Spleen (tissue), 11 donors: Measurements from ENCODE around the gene ERN2. TPM values are rescaled to one million over a fixed set of nuclear protein-coding genes. Genes with fewer than 3 reads are reported as not detected.

Experiments
- DNase-seq: peaks from one replicate; pipeline ENCODE4 v3.0.0-alpha.2; 2020
- H3K27ac ChIP-seq, 8 donors: fragments of 200-600 bp; sonication (generic) in 7 of 8; 1 replicate in 4 of 8; 2 replicates in 4 of 8; pipeline versions ENCODE4 v1.5.0 to v1.8.0; 2016 to 2021; ENCODE audit warnings: inconsistent platforms in 4 of 8, mild to moderate bottlenecking in 4 of 8, moderate library complexity in 1 of 8
- H3K27me3 ChIP-seq, 7 donors: fragments of 200-600 bp; sonication (generic) in 6 of 7; replicated peaks in 1 of 7; 1 replicate in 4 of 7; 2 replicates in 3 of 7; pipeline versions ENCODE4 v1.5.0 to v1.8.0; 2016 to 2021; ENCODE audit warnings: inconsistent platforms in 3 of 7, mild to moderate bottlenecking in 1 of 7
- H3K36me3 ChIP-seq, 6 donors: fragments of 200-600 bp; sonication (generic) in 5 of 6; 1 replicate in 4 of 6; 2 replicates in 2 of 6; pipeline versions ENCODE4 v1.5.0 to v1.8.0; 2016 to 2021; ENCODE audit warnings: inconsistent platforms in 2 of 6
- H3K4me1 ChIP-seq, 6 donors: fragments of 200-600 bp; sonication (generic) in 5 of 6; 1 replicate in 3 of 6; 2 replicates in 3 of 6; pipeline versions ENCODE4 v1.5.0 to v1.8.0; 2016 to 2021; ENCODE audit warnings: inconsistent platforms in 3 of 6
- H3K4me3 ChIP-seq, 8 donors: fragments of 200-600 bp; sonication (generic) in 7 of 8; 1 replicate in 4 of 8; 2 replicates in 4 of 8; pipeline versions ENCODE4 v1.5.0 to v1.8.0; 2016 to 2021; ENCODE audit warnings: inconsistent platforms in 4 of 8, mild to moderate bottlenecking in 4 of 8, moderate library complexity in 2 of 8
- H3K9me3 ChIP-seq, 8 donors: fragments of 200-600 bp; sonication (generic) in 7 of 8; 1 replicate in 4 of 8; 2 replicates in 4 of 8; pipeline versions ENCODE4 v1.5.0 to v1.8.0; 2016 to 2021; ENCODE audit warnings: inconsistent platforms in 4 of 8
- CTCF ChIP-seq, 11 experiments: fragments of 200-600 bp in 7 of 11; fragments of 450-650 bp in 4 of 11; sonication (generic) in 4 of 11; IDR thresholded peaks in 8 of 11; conservative IDR thresholded peaks in 3 of 11; 1 replicate in 7 of 11; 2 replicates in 4 of 11; pipeline versions ENCODE4 v1.4.0 to v1.8.0; 2016 to 2021; ENCODE audit warnings: antibody characterized with exemption in 11 of 11, inconsistent platforms in 4 of 11, mild to moderate bottlenecking in 1 of 11
- POLR2A ChIP-seq, 3 donors: fragments of 450-650 bp; IDR thresholded peaks; one replicate each; pipeline ENCODE4 v1.5.1; 2017; ENCODE audit warnings: antibody characterized with exemption in 3 of 3, mild to moderate bottlenecking in 1 of 3
- POLR2AphosphoS5 ChIP-seq, 3 donors: sonication (generic); formaldehyde crosslinking; IDR thresholded peaks; one replicate each; pipeline ENCODE4 v1.5.1; 2017; ENCODE audit warnings: antibody characterized with exemption in 3 of 3
- WGBS, 5 donors: extraction: QIAGEN DNeasy Blood & Tissue Kit in 3 of 5; methylation state at CpG; one replicate each; pipeline versions ENCODE4 v1.1.5 to v1.1.7; 2013 to 2018; 5-methylcytosine and 5-hydroxymethylcytosine counted together
- intact Hi-C: fragments of 100-400 bp; cut with DNase I; formaldehyde crosslinking; loops from one replicate; pipeline ENCODE4 v1.15.0; 2023; ENCODE audit warnings: low total_unique reads
- polyA plus RNA-seq, 3 donors: library from polyadenylated mRNA; stranded (reverse); fragments of 200-250 nt; gene quantifications; one replicate each; pipeline ENCODE4 v1.2.1, GENCODE V29; 2013
- total RNA-seq, 7 donors: library from RNA; depleted of rRNA in 3 of 7; stranded (reverse); fragments of >200 nt in 3 of 7; fragmentation: NEBNext Ultra II Directional in 4 of 7; extraction: Animal tissue kit (Norgen Biotek cat#: 25700) in 4 of 7; gene quantifications; one replicate each; pipeline versions ENCODE4 v1.1.0 to v1.2.1, GENCODE V29; 2016 to 2021
- donor health status: healthy with polysubstance abuse.
- donor health status: DM: no; HTN: no; CAD: no; lungs with moderate emphysema.
- donor health status: DM: no; HTN: no; CAD: no.
- donor health status: Bipolar disorder and iron deficiency.
- donor health status: healthy.
- donor health status: DM: no; HTN: no; CAD: no.
- donor health status: DM: yes; HTN: yes; CAD: no.

ERN2 gene
- total and polyA plus RNA-seq, 10 donors, result 0.05 TPM; not detected in 9

- Histone ChIP-seq H3K27ac (no peak overlapping the region), H3K36me3 (no peaks in the 10 kb centered on the region), H3K27me3 (peaks cover 0 to 13% (median 0%) of the 10 kb centered on the region in 7 donors), H3K4me1 (no peaks in the 10 kb centered on the region), H3K4me3 (no peak overlapping the region), H3K9me3 (no peaks in the 10 kb centered on the region)
- TF ChIP-seq POLR2AphosphoS5 (IDR thresholded peaks at IDR 0.05) (no peak), POLR2A (IDR thresholded peaks at IDR 0.05) (no peak), CTCF (IDR thresholded peaks at IDR 0.05 in 8 of 11, conservative IDR thresholded peaks at IDR 0.05 in 3 of 11) (no peak)
- 87 to 92% (median 90%) methylated on average over 19 of the region's 19 CpGs for WGBS, 5 donors
- intact Hi-C loops, result loop anchor here (10.0 kb wide), 1 partner anchor 520 kb away; the partner anchor contains the start of gene CACNG3
- DNase-seq, result no peak
Measured at GRCh38 chr16:23734176-23734893, 21.3 kb upstream of the ERN2 start.

GRCh38 chr16:23729503-23730424, 16.7 kb upstream of the ERN2 start:
- intact Hi-C loops, result loop anchor here (10.0 kb wide), 1 partner anchor 525 kb away; the partner anchor contains the start of gene CACNG3
- WGBS, 5 donors, result 74 to 84% (median 78%) methylated on average over 12 of the region's 12 CpGs
- Histone ChIP-seq H3K27ac (no peak overlapping the region), H3K4me3 (no peak overlapping the region), H3K9me3 (no peaks in the 10 kb centered on the region), H3K27me3 (peaks cover 0 to 16% (median 0%) of the 10 kb centered on the region in 7 donors), H3K4me1 (peaks cover 0 to 5% (median 2%) of the 10 kb centered on the region in 6 donors), H3K36me3 (no peaks in the 10 kb centered on the region)
- DNase-seq, result no peak
- TF ChIP-seq POLR2A (IDR thresholded peaks at IDR 0.05) (no peak), POLR2AphosphoS5 (IDR thresholded peaks at IDR 0.05) (no peak), CTCF (IDR thresholded peaks at IDR 0.05 in 8 of 11, conservative IDR thresholded peaks at IDR 0.05 in 3 of 11) (no peak)

- TF ChIP-seq CTCF (IDR thresholded peaks at IDR 0.05 in 8 of 11, conservative IDR thresholded peaks at IDR 0.05 in 3 of 11), result peak in 5 of 11 experiments; percentile 0 to 38 (median 4)
- no peak for TF ChIP-seq POLR2AphosphoS5 (IDR thresholded peaks at IDR 0.05)
- no peak for DNase-seq
- intact Hi-C loops, result no loop called here
Measured at GRCh38 chr16:23728112-23728477, 15.1 kb upstream of the ERN2 start.

More at GRCh38 chr16:23728112-23728477, 15.1 kb upstream of the ERN2 start:
- Histone ChIP-seq H3K36me3 (no peaks in the 10 kb centered on the region), H3K4me3 (no peak overlapping the region), H3K27ac (no peak overlapping the region), H3K4me1 (peaks cover 0 to 5% (median 2%) of the 10 kb centered on the region in 6 donors), H3K27me3 (peaks cover 0 to 21% (median 0%) of the 10 kb centered on the region in 7 donors), H3K9me3 (peaks cover 0 to 8% (median 4%) of the 10 kb centered on the region in 8 donors)
- WGBS, 5 donors, result 57 to 67% (median 61%) methylated on average over 10 of the region's 10 CpGs
